ENCODE measurements around the gene IFI35.
"Not testable (repeated sequence)": the region's sequence is repeated elsewhere in the genome, so short reads cannot be mapped to it uniquely, and the experiment has no call there.

IFI35 gene

DNA sequence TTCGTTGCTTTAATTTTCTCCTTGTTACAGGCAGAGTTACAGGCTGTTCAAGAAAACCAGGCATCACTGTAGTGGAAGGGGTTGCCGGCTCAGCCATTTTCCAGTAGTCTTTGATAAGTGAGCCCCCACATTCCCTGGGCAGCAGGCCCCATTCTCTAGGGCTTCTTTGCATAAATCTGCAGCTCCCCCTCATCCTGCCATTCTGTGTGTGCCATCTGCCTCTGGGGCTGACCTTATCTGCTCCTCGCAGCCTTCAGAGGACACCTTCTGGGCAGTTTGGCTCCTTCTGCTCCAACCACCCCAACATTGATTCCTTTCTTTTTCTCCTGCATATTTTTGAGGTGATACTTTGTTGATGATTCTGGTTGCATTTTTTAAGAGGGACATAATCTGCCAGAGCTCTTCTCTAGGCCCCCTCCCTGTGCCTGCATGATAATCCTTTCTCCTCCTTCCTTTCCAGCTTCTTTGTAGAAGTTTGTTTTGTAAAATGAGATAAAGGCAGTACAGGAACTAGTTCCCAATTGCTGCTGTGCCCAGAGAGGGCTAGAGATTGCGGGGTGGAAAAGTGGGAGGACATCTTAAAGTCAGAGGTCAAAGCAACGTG lies 35.5 kb downstream of the IFI35 start:
- H3K9me3 Mint-ChIP-seq = no peaks in the 10 kb centered on the region
- H3K36me3 Mint-ChIP-seq (ENCODE audit: low read depth) = peaks cover 1% of the 10 kb centered on the region

GRCh38 chr17:43043307-43043706 lies 36.7 kb downstream of the IFI35 start:
- Mint-ChIP-seq H3K27me3 (ENCODE audit: low read depth) (no peaks in the 10 kb centered on the region), H3K4me1 (no peaks in the 10 kb centered on the region), H3K9me3 (no peaks in the 10 kb centered on the region), H3K4me3 (no peak overlapping the region), H3K36me3 (ENCODE audit: low read depth) (peaks cover 5% of the 10 kb centered on the region), H3K27ac (no peak overlapping the region)
- TF ChIP-seq, protein P1, sequence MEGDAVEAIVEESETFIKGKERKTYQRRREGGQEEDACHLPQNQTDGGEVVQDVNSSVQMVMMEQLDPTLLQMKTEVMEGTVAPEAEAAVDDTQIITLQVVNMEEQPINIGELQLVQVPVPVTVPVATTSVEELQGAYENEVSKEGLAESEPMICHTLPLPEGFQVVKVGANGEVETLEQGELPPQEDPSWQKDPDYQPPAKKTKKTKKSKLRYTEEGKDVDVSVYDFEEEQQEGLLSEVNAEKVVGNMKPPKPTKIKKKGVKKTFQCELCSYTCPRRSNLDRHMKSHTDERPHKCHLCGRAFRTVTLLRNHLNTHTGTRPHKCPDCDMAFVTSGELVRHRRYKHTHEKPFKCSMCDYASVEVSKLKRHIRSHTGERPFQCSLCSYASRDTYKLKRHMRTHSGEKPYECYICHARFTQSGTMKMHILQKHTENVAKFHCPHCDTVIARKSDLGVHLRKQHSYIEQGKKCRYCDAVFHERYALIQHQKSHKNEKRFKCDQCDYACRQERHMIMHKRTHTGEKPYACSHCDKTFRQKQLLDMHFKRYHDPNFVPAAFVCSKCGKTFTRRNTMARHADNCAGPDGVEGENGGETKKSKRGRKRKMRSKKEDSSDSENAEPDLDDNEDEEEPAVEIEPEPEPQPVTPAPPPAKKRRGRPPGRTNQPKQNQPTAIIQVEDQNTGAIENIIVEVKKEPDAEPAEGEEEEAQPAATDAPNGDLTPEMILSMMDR (IDR thresholded peaks at IDR 0.05; ENCODE audit: unreplicated experiment in 3 of 3) = no peak

More for the DNA sequence above, 35.5 kb downstream of the IFI35 start:
- peaks cover 5% of the 10 kb centered on the region for H3K27me3 Mint-ChIP-seq (ENCODE audit: low read depth)
- H3K27ac Mint-ChIP-seq = no peak overlapping the region
- no peak overlapping the region for H3K4me3 Mint-ChIP-seq
- no peaks in the 10 kb centered on the region for H3K4me1 Mint-ChIP-seq
- TF ChIP-seq, protein P1 (IDR thresholded peaks at IDR 0.05; ENCODE audit: unreplicated experiment in 3 of 3) = no peak

- Mint-ChIP-seq H3K4me1 (no peaks in the 10 kb centered on the region), H3K27ac (no peak overlapping the region), H3K4me3 (no peak overlapping the region), H3K27me3 (ENCODE audit: low read depth) (no peaks in the 10 kb centered on the region), H3K9me3 (no peaks in the 10 kb centered on the region), H3K36me3 (ENCODE audit: low read depth) (peaks cover 8% of the 10 kb centered on the region)
- TF ChIP-seq, protein P1 (IDR thresholded peaks at IDR 0.05; ENCODE audit: unreplicated experiment in 3 of 3) = no peak
Measured at GRCh38 chr17:43044024-43044423, 37.4 kb downstream of the IFI35 start.

GRCh38 chr17:43051969-43052368 lies 45.4 kb downstream of the IFI35 start:
- peaks cover 37% of the 10 kb centered on the region for H3K36me3 Mint-ChIP-seq (ENCODE audit: low read depth)
- no peaks in the 10 kb centered on the region for H3K4me1 Mint-ChIP-seq
- H3K9me3 Mint-ChIP-seq = no peaks in the 10 kb centered on the region
- H3K4me3 Mint-ChIP-seq = no peak overlapping the region
- TF ChIP-seq, protein P1 (IDR thresholded peaks at IDR 0.05; ENCODE audit: unreplicated experiment in 3 of 3) = no peak
- no peaks in the 10 kb centered on the region for H3K27me3 Mint-ChIP-seq (ENCODE audit: low read depth)
- no peak overlapping the region for H3K27ac Mint-ChIP-seq

- H3K4me1 Mint-ChIP-seq; H3K27ac Mint-ChIP-seq; H3K27me3 Mint-ChIP-seq (ENCODE audit: low read depth); H3K9me3 Mint-ChIP-seq; H3K4me3 Mint-ChIP-seq: not testable (repeated sequence)
- H3K36me3 Mint-ChIP-seq (ENCODE audit: low read depth) = peaks cover 34% of the 10 kb centered on the region
Measured at GRCh38 chr17:43053008-43053407, 46.4 kb downstream of the IFI35 start.

DNA sequence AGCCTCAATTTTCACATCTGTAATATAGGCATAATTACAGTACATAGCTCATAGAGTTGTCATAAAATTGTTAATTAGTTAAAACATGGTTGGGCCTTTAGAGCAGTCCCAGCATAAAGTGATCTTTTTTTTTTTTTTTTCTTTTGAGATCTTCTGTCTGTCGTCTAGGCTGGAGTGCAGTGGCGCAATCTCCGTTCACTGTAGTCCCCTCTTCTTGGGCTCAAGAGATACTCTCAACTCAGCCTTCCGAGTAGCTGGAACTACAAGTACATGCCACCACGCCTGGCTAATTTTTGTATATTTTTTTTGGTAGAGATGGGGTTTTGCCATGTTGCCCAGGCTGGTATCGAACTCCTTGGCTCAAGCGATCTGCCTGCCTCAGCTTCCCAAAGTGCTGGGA lies 49.5 kb downstream of the IFI35 start:
- Mint-ChIP-seq H3K36me3 (ENCODE audit: low read depth) (peaks cover 27% of the 10 kb centered on the region), H3K9me3 (no peaks in the 10 kb centered on the region), H3K4me3 (no peak overlapping the region), H3K27me3 (ENCODE audit: low read depth) (no peaks in the 10 kb centered on the region), H3K4me1 (no peaks in the 10 kb centered on the region), H3K27ac (no peak overlapping the region)
- TF ChIP-seq, protein P1 (IDR thresholded peaks at IDR 0.05; ENCODE audit: unreplicated experiment in 3 of 3) = no peak

Measured in nephron (organoid).